HS-5 (cell line): ENCODE measurements around the gene SERPINB7.
"Not testable (repeated sequence)": the region's sequence is repeated elsewhere in the genome, so short reads cannot be mapped to it uniquely, and the experiment has no call there.

Source experiments
- DNase-seq: peaks from one replicate; pipeline ENCODE4 v3.0.0-alpha.2; 2012; ENCODE audit warnings: low read depth

SERPINB7 gene, protein sequence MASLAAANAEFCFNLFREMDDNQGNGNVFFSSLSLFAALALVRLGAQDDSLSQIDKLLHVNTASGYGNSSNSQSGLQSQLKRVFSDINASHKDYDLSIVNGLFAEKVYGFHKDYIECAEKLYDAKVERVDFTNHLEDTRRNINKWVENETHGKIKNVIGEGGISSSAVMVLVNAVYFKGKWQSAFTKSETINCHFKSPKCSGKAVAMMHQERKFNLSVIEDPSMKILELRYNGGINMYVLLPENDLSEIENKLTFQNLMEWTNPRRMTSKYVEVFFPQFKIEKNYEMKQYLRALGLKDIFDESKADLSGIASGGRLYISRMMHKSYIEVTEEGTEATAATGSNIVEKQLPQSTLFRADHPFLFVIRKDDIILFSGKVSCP

DNA sequence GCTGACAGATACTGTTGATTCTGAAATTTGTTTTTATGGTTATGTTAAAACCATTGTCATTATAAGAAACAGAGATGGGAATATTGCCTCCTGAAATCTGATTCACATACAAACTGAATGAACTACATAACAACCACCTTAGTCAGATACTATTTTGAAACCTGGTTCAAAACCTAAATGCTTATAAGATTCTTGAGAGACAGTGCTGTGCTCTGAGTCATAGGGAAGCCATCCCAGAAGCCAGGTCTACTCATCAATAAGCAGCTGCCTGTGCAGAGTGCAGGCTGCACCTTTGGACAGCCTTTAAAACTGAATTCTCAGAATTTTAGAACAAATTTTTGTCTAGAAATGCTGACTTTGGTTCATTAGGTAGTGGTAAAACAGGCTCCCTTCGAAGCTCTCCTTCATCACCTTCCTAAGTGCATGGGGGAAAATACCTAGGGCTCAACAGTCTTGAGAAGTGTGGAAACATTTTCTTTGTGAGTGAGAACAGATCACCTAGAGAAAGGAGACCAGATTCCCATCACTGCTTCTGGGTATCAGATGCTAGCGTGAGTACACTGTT, at the start of gene SERPINB7:
Gene SERPINB7 (plus strand): TSS at position 253 of the 565 bp plus-strand sequence. CDS start 6,955 bp downstream, outside the sequence.
- peak; percentile 88 for DNase-seq

DNA sequence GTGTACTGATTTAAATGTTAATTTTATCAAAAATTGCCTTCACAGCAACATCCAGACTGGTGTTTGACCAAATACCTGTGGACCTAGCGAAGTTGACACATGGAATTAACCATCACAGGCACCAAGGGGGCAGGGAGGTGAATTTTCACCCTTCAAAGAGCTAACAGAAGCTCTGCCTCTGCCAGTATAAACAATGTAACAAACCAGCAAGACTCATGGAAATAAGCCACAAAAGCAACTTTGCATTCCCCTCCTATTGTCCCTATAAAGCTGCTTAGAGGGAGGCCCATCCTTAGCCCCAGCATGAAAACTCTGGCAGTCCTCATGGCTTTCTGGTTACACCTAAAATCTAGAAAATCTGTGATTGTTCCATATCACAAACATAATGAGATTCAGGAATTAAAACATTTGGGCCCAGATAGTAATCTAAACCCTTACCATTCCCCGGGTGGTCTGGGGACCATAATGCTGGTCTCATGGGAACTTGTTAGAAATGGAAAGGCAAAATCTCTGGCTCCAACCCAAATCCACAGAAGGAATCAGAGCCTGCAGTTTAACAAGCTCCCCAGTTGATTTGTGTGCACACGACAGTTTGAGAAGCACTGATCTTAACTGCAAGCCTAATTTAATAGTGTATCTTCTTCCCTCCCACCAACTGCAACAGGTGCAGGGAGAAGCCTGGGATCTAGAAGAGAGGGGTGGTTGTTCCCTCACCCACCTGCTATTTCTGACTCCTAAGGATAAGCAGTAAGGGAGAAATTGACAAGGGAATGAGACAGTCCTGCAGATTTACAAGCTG, 49.3 kb upstream of the SERPINB7 start:
- no peak for DNase-seq

DNA sequence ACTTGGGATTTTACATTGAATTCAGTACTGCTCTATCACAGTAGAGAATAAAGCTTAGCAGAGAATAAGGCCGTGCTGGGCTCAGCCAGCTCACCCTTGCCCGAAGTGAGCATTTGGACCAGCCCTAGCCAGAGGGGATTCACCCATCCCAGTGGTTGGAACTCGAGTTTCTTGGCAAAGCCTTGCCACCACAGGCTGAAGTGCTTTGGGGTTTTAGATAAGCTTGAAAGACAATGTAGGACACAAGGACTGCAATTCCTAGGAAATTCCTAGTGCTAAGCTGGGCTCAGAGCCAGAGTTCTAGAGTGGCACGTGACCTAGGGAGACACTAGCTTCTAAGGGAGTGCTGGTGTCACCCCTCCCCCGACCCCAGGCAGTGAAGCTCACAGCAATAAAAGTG, 44.4 kb upstream of the SERPINB7 start:
- no peak for DNase-seq

DNA sequence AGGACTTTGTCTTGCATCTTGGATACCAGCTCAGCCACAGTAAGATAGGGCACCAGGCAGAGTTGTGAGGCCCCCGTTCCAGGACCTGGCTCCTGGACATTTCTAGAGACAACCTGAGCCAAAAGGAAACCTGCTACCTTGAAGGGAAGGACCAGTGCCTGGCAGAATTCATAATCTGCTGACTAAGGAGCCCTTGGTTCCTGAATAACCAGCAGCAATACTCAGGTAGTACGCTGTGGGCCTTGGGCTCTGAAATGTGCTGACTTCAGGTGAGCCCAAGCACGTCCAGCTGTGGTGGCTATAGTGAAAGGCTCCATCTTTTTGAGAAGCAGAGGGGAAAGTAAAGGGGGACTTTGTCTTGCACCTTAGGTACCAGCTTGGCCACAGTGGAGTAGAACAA, 44.0 kb upstream of the SERPINB7 start:
- DNase-seq = no peak

DNA sequence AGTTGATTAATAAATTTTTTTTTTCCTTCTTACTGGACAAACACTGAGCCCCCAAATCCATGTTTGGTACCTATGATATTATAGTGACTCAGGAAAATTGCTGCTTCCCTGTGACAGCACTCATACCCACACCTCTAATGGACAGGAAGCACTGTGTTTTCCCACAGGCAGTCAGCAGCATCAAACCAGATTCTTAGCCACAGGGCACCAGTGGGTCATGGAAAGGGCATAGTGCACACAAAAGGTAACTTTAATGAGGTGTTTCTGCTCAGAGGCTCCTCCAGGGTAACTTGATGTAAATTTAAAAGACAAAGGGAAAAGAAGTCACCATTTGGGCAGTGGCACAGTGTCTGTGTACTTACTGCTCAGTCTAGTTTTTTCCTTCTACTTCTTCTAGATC, 38.3 kb upstream of the SERPINB7 start:
- no peak for DNase-seq

DNA sequence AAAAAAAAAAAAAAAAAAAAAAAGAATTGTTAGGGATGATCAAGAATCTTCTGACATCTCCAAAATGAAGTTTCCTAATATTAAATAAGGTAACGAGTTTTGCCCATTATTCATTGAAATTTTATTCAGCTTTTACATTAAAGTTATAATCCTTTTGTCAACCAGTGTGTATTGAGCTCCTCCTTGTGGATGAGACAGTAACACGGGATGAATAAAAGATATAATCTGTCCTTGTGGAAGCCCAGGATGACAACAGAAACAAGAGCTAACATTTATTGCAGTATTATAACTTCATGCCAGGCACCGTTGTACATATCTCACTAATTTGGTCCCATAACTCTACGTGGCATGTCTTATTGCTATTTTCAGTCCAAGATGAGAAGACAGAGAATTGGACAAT, 33.4 kb upstream of the SERPINB7 start:
- no peak for DNase-seq

DNA sequence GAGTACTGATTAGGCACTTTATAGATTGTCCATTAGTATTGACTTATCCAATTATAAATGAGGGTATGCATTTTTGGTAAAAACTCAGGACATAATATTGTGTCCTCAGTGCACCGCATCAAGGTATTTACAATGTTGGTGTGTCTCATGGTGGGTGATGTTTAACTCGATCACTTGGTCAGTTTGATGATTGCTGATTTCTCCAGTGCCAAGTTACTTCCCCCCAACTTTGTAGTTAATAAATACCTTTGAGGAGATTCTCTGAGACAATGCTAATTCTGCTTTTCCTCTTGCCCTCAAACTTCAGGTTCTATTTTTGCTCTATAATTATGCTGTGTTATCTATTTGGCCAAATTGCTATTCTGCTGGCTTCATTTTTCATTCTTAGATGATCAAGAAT, 28.2 kb upstream of the SERPINB7 start:
- no peak for DNase-seq

DNA sequence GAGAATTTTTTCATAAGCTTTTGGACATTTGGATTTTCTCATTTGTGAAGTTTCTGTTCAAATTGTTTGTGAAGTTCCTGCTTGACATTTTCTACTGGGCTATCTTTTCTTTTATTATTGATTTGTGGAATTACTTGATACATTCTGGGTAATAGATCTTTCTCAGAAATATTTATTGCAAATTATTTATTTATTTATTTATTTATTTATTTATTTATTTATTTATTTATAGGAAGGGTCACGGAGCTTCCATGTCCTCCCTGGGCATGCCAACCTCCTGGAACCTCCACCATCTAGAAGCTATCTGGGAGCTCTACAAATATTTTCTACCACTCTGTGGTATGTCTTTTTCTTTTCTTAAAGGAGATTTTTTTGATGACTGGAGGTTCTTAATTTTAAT, 25.7 kb upstream of the SERPINB7 start:
- DNase-seq = no peak

DNA sequence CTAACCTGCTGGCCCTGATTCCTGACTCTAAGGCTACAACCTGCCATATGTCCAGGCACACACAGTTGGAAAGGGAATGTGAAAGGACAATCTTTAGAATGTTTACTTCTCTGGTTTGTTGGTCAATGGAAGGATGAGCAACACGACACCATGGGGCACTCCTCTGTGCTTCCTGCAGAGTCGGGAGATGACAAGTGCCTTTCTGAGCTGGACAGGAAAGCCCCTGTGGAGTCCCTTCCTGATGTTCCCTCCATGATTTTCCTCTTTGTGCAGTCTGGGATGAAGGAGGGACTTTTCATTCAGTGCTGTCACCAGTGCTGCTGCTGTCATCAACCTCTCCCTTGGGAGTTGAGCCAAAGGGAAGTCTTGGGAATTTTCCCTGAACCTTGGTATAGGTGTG, 22.6 kb upstream of the SERPINB7 start:
- DNase-seq = no peak

DNA sequence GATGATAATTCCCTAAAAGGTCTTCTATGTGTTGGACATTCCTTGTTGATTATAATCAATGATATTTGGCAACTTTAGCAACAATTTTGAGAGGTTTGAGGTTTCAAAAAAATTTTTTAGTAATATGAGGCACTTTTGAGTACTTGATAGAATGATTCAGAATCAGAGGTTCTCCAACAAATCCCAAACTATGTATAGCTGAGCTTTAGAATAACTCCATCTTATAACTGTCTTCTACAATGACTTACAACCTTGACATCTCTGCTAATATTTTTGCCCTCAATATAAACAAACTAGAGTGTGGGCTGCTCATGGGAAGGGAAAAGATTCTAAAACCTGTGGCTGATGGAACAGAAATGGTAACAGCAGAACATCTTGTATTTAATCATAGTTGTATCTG, 21.5 kb upstream of the SERPINB7 start:
- no peak for DNase-seq

DNA sequence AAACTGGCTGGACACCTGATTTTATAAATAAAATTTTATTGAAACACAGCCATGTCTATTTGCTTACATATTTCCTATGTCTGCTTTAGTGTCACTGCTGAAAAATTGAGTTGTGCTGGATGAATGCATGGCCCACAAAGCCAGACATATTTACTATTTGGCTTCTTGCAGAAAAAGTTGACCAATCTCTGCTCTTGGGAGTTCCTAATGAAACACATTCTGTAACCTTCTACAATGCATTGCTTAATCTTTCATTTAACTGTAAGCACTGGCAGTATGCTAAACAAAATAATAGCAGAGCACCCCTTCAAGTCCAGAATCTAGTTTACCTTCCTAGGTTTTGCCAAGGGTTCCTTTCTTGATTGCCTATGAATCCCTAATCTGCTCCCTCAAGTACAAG, 17.7 kb upstream of the SERPINB7 start:
- DNase-seq = no peak

DNA sequence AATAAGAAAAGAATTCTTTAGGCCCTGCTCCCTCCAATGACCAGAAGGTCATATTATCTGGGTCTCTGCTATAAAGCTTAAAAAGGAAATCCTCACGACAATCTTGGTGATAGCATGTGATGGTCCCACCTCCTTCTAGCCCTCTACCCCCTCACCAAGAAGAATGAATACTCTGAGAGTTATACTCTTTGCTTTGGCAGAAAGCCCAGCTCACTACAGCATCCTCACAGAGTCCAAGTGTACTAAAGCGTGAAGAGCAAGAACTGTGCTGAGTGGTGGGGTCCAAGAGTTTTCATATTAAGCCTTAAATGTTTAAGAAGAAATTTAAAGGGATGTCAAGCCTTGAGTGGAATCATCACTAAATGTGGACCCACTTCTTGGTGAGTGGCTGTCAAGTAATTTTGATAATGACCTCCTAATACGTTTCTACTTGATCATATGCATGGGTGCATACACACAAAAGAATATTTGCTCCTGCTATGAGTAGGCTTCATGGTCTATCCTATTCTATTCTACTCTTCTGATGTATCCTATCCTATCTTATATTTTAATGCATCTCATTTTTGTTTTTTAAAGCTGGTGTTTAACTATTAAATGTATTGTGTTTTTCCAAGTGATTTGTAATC, 16.5 kb upstream of the SERPINB7 start:
- DNase-seq = no peak

DNA sequence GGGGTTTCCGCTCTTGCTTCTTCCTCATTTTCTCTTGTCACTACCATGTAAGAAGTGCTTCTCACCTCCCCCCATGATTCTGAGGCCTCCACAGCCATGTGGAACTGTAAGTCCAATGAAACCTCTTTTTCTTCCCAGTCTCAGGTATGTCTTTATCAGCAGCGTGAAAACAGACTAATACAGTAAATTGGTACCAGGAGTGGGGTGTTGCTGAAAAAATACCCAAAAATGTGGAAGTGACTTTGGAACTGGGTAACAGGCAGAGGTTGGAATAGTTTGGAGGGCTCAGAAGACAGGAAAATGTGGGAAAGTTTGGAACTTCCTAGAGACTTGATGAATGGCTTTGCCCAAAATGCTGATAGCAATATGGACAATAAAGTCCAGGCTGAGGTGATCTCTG, 15.4 kb upstream of the SERPINB7 start:
- DNase-seq = not testable (repeated sequence)

DNA sequence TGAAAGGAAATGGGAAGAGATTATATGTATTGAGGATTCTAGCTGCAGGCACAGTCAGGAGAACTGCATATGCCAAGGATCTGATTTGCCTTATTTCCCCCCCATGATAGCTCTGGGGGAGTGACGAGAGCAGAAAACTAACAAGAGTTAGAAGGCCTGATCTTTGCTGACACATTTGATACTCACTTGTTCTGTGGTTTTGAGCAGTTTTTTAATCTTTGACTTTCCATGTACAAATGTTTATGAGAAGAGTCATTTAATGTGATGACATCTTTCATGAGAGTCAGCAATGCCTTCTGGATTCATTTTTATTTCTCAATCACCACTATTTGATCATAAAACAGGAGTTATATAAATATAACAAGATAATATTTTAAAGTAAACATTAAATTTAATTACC, 12.7 kb upstream of the SERPINB7 start:
- DNase-seq = peak; percentile 77

DNA sequence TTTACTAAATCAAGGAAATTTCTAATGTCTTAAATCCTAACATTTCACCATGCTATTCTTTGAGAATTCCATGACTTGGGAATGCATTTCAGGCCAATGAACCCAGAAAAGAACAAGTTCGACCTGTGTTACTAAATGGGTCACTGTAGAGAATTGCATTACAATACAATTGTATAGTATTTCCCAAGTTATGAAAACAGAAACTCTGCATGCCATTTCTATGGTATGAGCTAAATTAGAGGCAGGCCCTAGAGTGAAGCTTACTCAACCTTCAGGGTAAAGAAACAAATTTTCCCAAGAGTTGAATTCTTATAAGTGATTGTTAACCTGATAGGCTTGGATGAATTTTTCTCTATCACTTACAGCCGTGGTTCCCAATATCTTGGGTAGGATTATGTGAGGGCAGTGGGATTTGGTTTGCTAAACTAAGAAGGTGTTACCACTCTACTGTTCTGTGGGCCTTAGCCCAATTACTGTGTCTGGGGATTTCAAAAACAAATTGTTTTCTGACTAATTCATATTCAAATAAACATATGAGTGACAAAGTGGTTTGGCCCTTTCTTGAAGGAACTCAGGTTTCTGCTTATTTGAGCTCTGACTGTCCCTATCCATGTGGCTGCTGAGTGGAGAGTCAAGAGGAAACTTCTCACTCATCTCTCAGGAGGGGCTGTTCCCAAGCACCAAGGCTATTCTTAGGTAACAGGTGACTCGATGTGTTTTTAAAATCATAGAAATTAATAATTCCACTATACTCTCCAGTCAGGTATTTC, 11.2 kb upstream of the SERPINB7 start:
- DNase-seq = no peak

DNA sequence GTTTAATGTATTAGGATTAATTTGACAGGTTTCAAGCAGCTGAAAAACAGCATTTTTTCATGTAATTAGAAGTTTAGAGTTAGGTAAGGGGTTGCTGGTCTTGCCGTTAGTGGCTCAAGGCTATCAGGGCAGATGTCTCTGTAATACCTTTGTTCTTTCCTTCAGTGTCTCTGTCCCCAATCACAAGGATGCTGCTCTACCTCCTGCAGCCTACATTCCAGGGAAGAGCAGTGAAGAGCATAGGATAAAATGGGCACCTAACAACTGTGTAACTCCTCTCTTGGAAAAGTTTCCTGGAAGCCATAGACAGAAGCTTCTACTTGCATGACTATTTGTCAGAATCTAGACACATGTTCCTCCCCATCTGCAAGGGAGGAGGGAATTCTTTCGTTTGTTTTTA, 9.4 kb upstream of the SERPINB7 start:
- DNase-seq = no peak

DNA sequence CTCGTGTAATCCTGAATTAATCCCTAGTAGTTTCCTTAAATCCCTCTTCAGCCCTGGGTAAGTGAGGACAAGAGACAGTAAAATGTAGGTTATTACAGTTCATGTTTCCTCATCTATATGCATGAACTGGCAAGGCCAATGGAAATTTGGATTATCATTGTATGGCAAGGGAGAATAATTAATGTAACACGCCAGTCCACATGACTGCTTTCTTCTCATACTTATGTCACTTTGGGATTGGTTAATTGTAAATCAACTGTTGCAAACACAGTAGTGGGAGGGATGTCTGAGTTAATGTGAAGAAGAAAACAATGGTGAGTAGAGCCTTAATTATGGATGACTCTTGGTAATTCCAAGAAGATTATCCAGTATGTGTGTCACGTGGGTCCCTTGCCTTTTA, 1.7 kb upstream of the SERPINB7 start:
- no peak for DNase-seq

DNA sequence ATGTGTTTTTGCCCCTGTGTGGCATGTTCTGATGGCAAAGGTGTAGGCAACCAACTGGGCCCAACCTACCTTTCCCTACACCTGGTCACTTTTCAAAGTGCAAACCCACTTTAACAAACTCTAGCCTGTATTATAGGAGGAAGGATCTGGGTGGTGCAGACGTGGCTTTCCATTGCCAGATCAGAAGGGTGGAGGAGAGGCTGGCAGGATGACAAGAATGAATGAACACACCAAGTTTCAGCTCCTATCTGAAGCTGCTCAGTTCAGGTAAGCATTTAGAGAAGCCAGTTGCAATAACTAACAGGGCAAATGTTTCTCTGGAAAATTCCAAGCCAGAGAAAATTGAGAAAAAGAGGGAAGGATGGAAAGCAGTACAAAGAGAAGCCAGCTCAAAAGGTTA, 707 bp upstream of the SERPINB7 start:
- DNase-seq = no peak

DNA sequence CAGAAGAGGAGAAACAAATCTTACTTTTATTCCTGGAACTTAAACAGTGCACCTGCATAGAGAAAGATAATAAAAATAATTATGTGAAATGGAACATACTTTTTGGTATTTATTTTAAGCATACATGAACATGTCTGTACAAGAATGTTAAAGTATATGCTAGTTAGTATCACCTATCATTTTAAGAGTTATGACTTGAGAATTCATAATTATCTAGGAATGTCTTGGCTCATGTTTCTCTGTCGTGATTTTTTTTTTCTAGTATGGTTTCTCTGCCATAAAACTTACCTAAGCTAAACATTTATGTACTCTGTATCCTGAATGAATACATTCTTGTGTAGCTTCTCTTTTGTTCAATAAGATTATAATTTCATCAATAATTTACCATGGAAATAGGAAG, 4.2 kb downstream of the SERPINB7 start:
- DNase-seq = no peak

DNA sequence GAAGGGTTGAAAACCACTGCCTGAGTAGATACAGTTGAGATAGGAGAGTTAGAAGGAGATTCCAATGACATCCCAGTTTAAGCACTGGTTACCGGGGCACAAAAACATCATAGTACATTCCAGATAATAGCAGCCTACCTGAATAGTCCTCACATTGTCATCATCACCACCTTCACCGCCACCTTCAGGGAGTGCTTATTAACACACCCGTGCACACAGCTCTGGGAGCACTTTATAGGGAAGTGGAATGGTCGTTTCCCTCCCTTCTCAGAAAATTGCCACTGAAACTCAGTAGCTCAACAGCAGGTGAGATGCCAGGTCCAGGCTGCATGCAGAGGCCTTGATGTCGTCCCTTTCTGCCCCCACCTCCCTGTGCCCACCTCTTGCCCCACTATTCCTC, 8.2 kb downstream of the SERPINB7 start:
- no peak for DNase-seq

DNA sequence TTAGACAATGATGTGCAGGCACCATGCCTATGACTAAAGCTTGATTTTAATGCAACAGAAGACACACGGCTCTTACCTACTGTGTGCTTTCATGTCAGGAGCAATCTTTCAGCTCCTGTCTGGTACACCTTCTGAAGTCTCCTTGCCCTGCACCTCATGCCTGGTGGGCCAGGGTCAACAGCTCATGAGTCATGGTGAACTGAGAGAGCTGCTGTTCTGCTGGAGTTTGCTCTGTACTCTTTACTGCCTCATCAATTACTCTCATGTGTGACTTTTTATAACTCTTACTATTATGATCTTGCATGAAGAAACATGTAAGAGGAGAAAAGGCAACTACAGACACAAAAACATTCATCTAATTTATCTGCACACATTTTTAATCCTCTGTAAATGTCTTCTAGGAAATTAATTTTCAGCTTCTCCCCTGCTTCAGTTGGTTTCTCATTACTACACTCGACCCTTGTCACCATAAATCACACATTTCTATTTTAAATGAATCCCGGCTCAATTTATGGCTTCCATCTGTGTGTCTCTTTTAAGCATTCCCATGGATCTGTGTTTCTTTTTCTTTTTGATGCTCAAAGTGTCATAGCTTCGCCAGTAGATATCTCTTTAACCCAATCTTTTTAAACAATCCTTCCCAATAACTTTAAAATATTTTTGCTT, 9.7 kb downstream of the SERPINB7 start:
- no peak for DNase-seq
